SK-N-SH treated with all-trans-retinoic acid at 6 μM for 48 hours (cell line): ENCODE results near the gene CACNA1C.

Experiments
- ATAC-seq: fragments of 200-7000 bp; cut with Tn5 transposase; 3 replicates; pipeline ENCODE4 v1.9.1; 2020; ENCODE audit warnings: mild to moderate bottlenecking, moderate library complexity
- ARNTL ChIP-seq: fragments of 450-650 bp; formaldehyde crosslinking; IDR thresholded peaks from 2 replicates; pipeline ENCODE4 v1.5.0; 2020; ENCODE audit warnings: low read depth, mild to moderate bottlenecking, moderate library complexity, borderline replicate concordance
- BACH2 ChIP-seq: fragments of 250-450 bp; sonication (Bioruptor Pico); IDR thresholded peaks from 2 replicates; pipeline ENCODE4 v1.9.0; 2021; ENCODE audit warnings: mild to moderate bottlenecking, borderline replicate concordance
- CSRNP3 ChIP-seq: fragments of 250-450 bp; sonication (Bioruptor Pico); IDR thresholded peaks from 2 replicates; pipeline ENCODE4 v1.5.1; 2021; ENCODE audit warnings: mild to moderate bottlenecking, moderate library complexity
- GLIS3 ChIP-seq: fragments of 250-450 bp; sonication (Bioruptor Pico); IDR thresholded peaks from 2 replicates; pipeline ENCODE4 v1.5.0; 2020; ENCODE audit warnings: mild to moderate bottlenecking, moderate library complexity
- OSR1 ChIP-seq: fragments of 250-450 bp; sonication (Bioruptor Pico); IDR thresholded peaks from 2 replicates; pipeline ENCODE4 v1.8.0; 2022; ENCODE audit warnings: moderate library complexity, mild to moderate bottlenecking, inconsistent platforms
- PATZ1 ChIP-seq: fragments of 250-450 bp; sonication (Bioruptor Pico); IDR thresholded peaks from 2 replicates; pipeline ENCODE4 v1.8.0; 2020; ENCODE audit warnings: mild to moderate bottlenecking, moderate library complexity, borderline replicate concordance
- POU6F1 ChIP-seq: fragments of 250-450 bp; sonication (Bioruptor Pico); IDR thresholded peaks from 2 replicates; pipeline ENCODE4 v1.8.0; 2021; ENCODE audit warnings: low read depth, mild to moderate bottlenecking, moderate library complexity, borderline replicate concordance
- RARB ChIP-seq: fragments of 250-450 bp; sonication (Bioruptor Pico); IDR thresholded peaks from 2 replicates; pipeline ENCODE4 v1.8.0; 2021; ENCODE audit warnings: mild to moderate bottlenecking, moderate library complexity
- SNAI2 ChIP-seq: fragments of 250-450 bp; sonication (Bioruptor Pico); IDR thresholded peaks from 2 replicates; pipeline ENCODE4 v1.5.0; 2020; ENCODE audit warnings: mild to moderate bottlenecking, moderate library complexity
- TOX ChIP-seq: fragments of 250-450 bp; sonication (Bioruptor Pico); IDR thresholded peaks from 2 replicates; pipeline ENCODE4 v1.8.0; 2021; ENCODE audit warnings: mild to moderate bottlenecking, moderate library complexity, borderline replicate concordance
- TSHZ2 ChIP-seq: fragments of 250-450 bp; sonication (Bioruptor Pico); IDR thresholded peaks from 2 replicates; pipeline ENCODE4 v1.5.0; 2020; ENCODE audit warnings: mild to moderate bottlenecking, moderate library complexity
- ZC3H10 ChIP-seq: fragments of 250-450 bp; sonication (Bioruptor Pico); IDR thresholded peaks from 2 replicates; pipeline ENCODE4 v1.5.1; 2021; ENCODE audit warnings: mild to moderate bottlenecking, moderate library complexity
- ZFP3 ChIP-seq: fragments of 250-450 bp; sonication (Bioruptor Pico); IDR thresholded peaks from 2 replicates; pipeline ENCODE4 v1.5.0; 2020; ENCODE audit warnings: mild to moderate bottlenecking, moderate library complexity
- ZNF565 ChIP-seq: fragments of 450-650 bp; formaldehyde crosslinking; conservative IDR thresholded peaks from 2 replicates; pipeline ENCODE4 v1.5.0; 2020; ENCODE audit warnings: low read depth, mild to moderate bottlenecking, moderate library complexity

Gene CACNA1C

GRCh38 chr12:2234091-2234490 lies 181.3 kb downstream of the CACNA1C start:
- no peak for ATAC-seq
- TF ChIP-seq OSR1 (no peak), TSHZ2 (no peak), RARB (CRISPR knock-in tag) (no peak), GLIS3 (CRISPR knock-in tag) (no peak), TOX (CRISPR knock-in tag) (no peak), ARNTL (CRISPR knock-in tag) (no peak), POU6F1 (no peak)

- no peak for TF ChIP-seq ZFP3
- no peak for TF ChIP-seq POU6F1
- no peak for ATAC-seq
Measured at GRCh38 chr12:2234646-2235350, 182.0 kb downstream of the CACNA1C start.

GRCh38 chr12:2236506-2237294 lies 183.9 kb downstream of the CACNA1C start:
- no peak for TF ChIP-seq POU6F1
- TF ChIP-seq BACH2 (CRISPR knock-in tag) = no peak
- TF ChIP-seq ARNTL (CRISPR knock-in tag) = no peak
- no peak for TF ChIP-seq ZC3H10 (CRISPR knock-in tag)
- no peak for ATAC-seq

GRCh38 chr12:2238111-2238510 lies 185.3 kb downstream of the CACNA1C start:
- no peak for ATAC-seq
- no peak for TF ChIP-seq TSHZ2

- ATAC-seq = no peak
- TF ChIP-seq RARB (CRISPR knock-in tag) (no peak), ARNTL (CRISPR knock-in tag) (no peak), ZNF565 (CRISPR knock-in tag) (no peak), CSRNP3 (CRISPR knock-in tag) (no peak), SNAI2 (CRISPR knock-in tag) (no peak), PATZ1 (no peak)
Measured at GRCh38 chr12:2239381-2239871, 186.6 kb downstream of the CACNA1C start.
